HepG2 (cell line): ENCODE data around the gene TRPM1.

Experiments used
- CTCF ChIP-seq: sonication (generic); formaldehyde crosslinking; IDR thresholded peaks from 2 replicates; pipeline ENCODE4 v1.5.0; 2020; ENCODE audit warnings: mild to moderate bottlenecking, missing genetic modification reagents, moderate library complexity
- DRAP1 ChIP-seq: IDR thresholded peaks from 2 replicates; pipeline ENCODE4 v1.6.1; 2016; ENCODE audit warnings: missing genetic modification reagents, missing compliant biosample characterization
- IRF2 ChIP-seq: IDR thresholded peaks from 2 replicates; pipeline ENCODE4 v1.6.1; 2018; ENCODE audit warnings: missing genetic modification reagents, missing compliant biosample characterization
- ZBTB20 ChIP-seq: sonication (generic); formaldehyde crosslinking; IDR thresholded peaks from 2 replicates; pipeline ENCODE4 v1.8.1; 2023; ENCODE audit warnings: missing genetic modification reagents, low read depth, mild to moderate bottlenecking, borderline replicate concordance

GRCh38 chr15:31032961-31033371 lies 68.6 kb downstream of the TRPM1 start:
- no peak for TF ChIP-seq ZBTB20 (CRISPR knock-in tag)
- no peak for TF ChIP-seq IRF2 (CRISPR knock-in tag)
- TF ChIP-seq CTCF (CRISPR knock-in tag), result no peak
- TF ChIP-seq DRAP1 (CRISPR knock-in tag), result no peak
